ENCODE measurements around the gene BCOR.

DNA sequence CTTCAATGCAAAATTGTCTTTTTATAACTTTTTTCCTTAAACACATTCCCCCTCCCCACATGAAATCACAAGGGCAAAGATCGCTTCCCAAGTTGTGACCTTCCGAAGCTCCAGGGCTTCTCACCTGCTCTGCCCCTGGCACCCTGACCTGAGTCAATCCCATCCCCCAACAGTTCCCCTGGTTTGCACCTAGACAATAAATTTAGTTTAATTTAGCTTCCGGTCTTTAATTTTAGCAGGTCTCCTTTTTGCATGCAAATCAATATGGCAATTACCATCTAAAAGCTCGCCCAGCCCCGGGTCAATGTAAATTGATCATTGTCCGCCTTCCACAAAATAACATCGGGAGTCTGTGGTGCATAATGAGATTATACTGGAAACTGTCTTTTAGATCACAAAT, 6.8 kb downstream of the BCOR start:
- no peak for TF ChIP-seq CTCF (IDR thresholded peaks at IDR 0.05)
- no peak for TF ChIP-seq POLR2AphosphoS5 (IDR thresholded peaks at IDR 0.05)
- no peak for TF ChIP-seq POLR2A (IDR thresholded peaks at IDR 0.05)

Data from breast epithelium (tissue), 3 donors.